WERI-Rb-1 (cell line): Measurements from ENCODE around the gene PRKCZ.

Experiments
- DNase-seq: peaks from one replicate; pipeline ENCODE4 v3.0.0-alpha.2; 2020
- H3K27ac ChIP-seq: fragments of 250-450 bp; sonication (Bioruptor Pico); 2 replicates; pipeline ENCODE4 v1.5.1; 2020; ENCODE audit warnings: mild to moderate bottlenecking, moderate library complexity
- H3K27me3 ChIP-seq: fragments of 250-450 bp; sonication (Bioruptor Pico); 2 replicates; pipeline ENCODE4 v1.5.1; 2021; ENCODE audit warnings: mild to moderate bottlenecking, low read depth, moderate library complexity; ENCODE audit not compliant: insufficient read depth, severe bottlenecking
- H3K36me3 ChIP-seq: fragments of 250-450 bp; sonication (Bioruptor Pico); 2 replicates; pipeline ENCODE4 v1.5.1; 2020; ENCODE audit warnings: mild to moderate bottlenecking, moderate library complexity
- H3K4me3 ChIP-seq: 2 replicates; pipeline ENCODE4 v1.5.1; 2011; ENCODE audit warnings: low read depth, mild to moderate bottlenecking, control low read depth, low read length
- H3K9me3 ChIP-seq: fragments of 250-450 bp; sonication (Bioruptor Pico); 2 replicates; pipeline ENCODE4 v1.5.1; 2021; ENCODE audit warnings: mild to moderate bottlenecking, moderate library complexity; ENCODE audit not compliant: severe bottlenecking
- CTCF ChIP-seq: IDR thresholded peaks from 2 replicates; pipeline ENCODE4 v1.5.1; 2011; ENCODE audit warnings: low read depth, mild to moderate bottlenecking, control low read depth, inconsistent platforms, low read length

PRKCZ gene

DNA sequence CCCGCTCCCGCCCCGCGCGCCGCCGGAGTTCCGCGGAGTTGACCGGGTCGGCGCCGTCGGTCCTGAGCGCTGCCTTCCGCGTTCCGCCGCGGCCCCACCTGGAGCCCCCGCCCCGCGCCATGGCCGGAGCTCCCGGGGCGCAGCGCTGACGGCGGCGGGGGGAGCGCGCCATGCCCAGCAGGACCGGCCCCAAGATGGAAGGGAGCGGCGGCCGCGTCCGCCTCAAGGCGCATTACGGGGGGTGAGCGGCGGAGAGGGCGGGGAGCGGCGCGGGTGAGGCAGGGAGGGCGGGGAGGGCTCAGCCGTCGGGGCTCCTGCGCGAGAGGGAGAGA lies 216 bp downstream of the PRKCZ start:
- H3K27me3 ChIP-seq: no peaks in the 10 kb centered on the region
- peaks cover under 1% of the 10 kb centered on the region; the same call in 1 of the 2 replicates for H3K36me3 ChIP-seq
- TF ChIP-seq CTCF: no peak
- peak overlapping the region; percentile 53 for H3K27ac ChIP-seq
- DNase-seq: peak; percentile 54
- peak overlapping the region; percentile 56 for H3K4me3 ChIP-seq
- H3K9me3 ChIP-seq: no peaks in the 10 kb centered on the region

GRCh38 chr1:2050793-2051682 lies 827 bp downstream of the PRKCZ start:
- H3K27ac ChIP-seq: peak overlapping the region; percentile 53

DNA sequence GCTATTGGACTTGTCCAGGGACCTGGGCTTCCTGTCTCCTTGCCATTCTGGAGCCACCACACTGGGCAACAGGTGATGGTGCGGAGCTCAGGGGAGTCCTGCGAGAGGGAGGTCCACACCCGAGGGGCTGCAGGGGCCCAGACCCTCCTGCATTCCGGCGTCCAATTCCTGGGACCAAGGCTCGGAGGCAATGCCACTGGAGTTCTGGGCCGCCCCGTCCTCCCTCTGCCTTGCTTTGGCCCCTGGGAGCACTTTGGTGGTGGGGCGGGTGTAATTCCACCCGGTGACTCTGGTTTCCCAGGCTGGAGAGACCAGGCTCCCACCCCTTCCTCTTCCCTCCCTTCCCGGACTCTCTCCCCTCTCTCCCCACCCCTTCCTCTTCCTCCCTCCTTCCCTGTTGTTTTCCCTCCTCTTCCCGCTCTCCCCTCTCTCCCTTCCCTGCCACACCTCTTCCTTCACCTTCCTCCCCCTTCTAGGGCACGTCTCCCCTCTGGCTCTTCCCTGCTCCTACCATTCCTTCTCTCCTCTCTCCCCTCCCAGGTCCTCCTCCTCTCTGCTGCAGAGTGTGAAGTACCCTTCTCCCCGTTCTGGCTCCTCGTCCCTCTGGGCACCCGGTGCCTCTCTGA lies 2.0 kb downstream of the PRKCZ start:
- Histone ChIP-seq H3K27me3 (no peaks in the 10 kb centered on the region), H3K27ac (no peak overlapping the region), H3K36me3 (peaks cover 10% of the 10 kb centered on the region; the same call in 1 of the 2 replicates), H3K9me3 (no peaks in the 10 kb centered on the region), H3K4me3 (no peak overlapping the region)
- no peak for DNase-seq
- TF ChIP-seq CTCF: no peak

More at GRCh38 chr1:2050793-2051682, 827 bp downstream of the PRKCZ start:
- no peak for DNase-seq
- no peaks in the 10 kb centered on the region for H3K9me3 ChIP-seq
- peaks cover 7% of the 10 kb centered on the region; the same call in 1 of the 2 replicates for H3K36me3 ChIP-seq
- H3K4me3 ChIP-seq: peak overlapping the region; percentile 56
- H3K27me3 ChIP-seq: no peaks in the 10 kb centered on the region
- TF ChIP-seq CTCF: no peak

- no peak overlapping the region for H3K4me3 ChIP-seq
- H3K9me3 ChIP-seq: no peaks in the 10 kb centered on the region
- TF ChIP-seq CTCF: no peak
- H3K27me3 ChIP-seq: no peaks in the 10 kb centered on the region
- H3K36me3 ChIP-seq: peaks cover 13% of the 10 kb centered on the region
- H3K27ac ChIP-seq: no peak overlapping the region
- DNase-seq: no peak
Measured at GRCh38 chr1:2052756-2053155, 2.5 kb downstream of the PRKCZ start.

DNA sequence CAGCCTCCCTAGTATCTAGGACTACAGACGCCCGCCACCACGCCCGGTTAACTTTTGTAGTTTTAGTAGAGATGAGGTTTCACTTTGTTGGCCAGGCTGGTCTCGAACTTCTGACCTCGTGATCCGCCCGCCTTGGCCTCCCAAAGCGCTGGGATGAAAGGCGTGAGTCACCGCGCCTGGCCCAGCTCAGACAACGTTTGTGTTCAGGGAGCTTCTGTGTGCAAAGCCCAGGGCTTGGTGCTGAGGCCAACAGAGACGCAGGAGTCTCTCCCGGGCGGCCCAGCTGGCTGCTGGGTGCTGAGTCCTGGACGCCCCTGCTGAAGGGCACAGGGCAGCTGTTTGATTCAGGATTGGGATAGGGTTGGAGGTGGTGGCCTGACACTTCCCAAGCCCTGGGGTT lies 3.0 kb downstream of the PRKCZ start:
- no peak for DNase-seq
- H3K9me3 ChIP-seq: no peaks in the 10 kb centered on the region
- no peak overlapping the region for H3K27ac ChIP-seq
- no peak for TF ChIP-seq CTCF
- H3K27me3 ChIP-seq: no peaks in the 10 kb centered on the region
- no peak overlapping the region for H3K4me3 ChIP-seq
- H3K36me3 ChIP-seq: peaks cover 13% of the 10 kb centered on the region
